Stimulated activated naive CD4-positive, alpha-beta T cell (primary cell): ENCODE data around the gene MXRA8.
A peak's percentile ranks its signal among the peaks of the same experiment; 100 is the strongest.
"Not testable (repeated sequence)": the region's sequence is repeated elsewhere in the genome, so short reads cannot be mapped to it uniquely, and the experiment has no call there.

Experiments used
- DNase-seq, 6 experiments: peaks; one replicate each; lab custom pipeline; 2025; lab: John Stamatoyannopoulos, UW

MXRA8 gene

DNA sequence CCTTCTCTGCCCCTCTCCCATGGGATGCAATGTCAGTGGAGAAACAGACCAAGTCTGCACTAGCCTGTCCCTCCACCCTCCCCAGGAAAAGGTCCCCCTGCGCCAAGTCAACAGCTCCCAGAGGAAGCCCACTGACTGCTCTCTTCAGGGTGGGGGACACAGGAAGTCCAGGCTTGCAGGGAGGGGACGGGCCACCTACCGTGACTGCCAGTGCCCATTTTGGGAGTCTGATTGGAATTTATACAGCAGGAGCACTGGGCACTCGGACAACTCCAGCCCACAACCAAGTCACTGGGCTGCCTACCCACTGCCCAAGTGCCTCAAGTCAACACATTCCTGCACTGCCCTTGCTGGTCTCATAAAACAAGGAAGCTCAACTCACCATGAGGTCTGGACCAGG is 34.7 kb upstream of the MXRA8 start:
- no peak for DNase-seq

- DNase-seq = no peak
Measured at GRCh38 chr1:1391225-1391624, 32.9 kb upstream of the MXRA8 start.

- no peak for DNase-seq
Measured at GRCh38 chr1:1390675-1391074, 32.3 kb upstream of the MXRA8 start.

DNA sequence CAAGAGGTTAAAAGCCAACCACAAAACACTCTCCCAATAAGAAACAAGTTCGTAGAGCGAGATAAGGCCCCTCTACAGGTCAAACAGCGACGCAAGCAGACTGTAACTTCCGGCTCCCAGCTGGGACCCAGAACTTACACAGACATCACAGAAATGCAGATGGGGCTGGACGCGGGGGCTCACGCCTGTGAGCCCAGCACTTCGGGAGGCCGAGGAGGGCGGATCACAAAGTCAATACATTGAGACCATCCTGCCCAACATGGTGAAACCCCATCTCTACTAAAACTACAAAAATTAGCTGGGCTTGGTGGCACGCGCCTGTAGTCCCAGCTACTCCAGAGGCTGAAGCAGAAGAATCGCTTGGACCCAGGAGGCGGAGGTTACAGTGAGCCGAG is 29.7 kb upstream of the MXRA8 start:
- no peak for DNase-seq

DNA sequence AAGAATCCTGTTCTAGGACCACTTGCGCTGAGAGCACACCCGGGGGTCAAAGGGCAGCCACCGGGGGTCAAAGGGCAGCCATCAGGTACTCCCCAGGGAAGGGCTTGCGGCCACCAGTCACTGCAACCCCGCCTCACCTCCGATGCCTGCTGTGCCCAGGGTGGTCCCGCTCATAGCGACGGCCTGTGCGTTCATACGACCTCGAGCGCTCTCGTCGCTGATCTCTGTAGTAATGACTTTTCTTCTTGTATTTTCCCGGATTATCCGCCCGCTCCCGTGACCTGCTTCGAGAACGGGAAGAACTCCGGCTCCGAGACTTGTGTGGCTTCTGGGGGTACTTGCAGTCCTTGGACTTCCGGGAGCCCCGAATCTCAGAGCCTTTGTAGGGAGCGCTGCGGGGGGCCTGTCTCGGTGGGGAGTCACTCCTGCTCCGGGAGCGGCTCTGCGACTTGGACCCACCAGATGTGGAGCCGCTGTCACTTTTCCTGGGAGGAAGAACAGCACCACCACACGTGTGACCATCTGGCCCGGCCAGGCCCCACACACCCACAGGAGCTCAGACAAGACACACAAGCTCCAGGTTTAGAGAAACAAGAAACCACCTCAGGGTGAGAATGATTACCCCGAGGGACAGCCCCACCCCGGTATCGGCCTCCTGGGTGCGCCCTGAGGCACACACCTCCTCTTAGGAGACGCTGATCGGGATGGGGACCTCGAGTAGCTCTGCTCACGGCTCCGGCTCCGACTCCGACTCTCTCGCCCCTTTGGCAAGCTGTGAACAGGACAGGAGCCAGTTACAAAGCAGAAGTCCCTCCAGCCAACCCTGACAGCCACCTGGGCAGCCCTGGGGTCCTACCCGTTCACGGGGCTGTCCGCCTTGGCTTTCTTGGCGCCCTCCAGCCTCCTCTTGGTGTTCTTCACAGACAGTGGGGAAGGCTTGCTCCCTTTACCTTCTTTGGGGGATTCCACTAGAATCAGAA is 29.0 kb upstream of the MXRA8 start:
- no peak for DNase-seq

- DNase-seq = no peak
Measured at GRCh38 chr1:1385931-1386330, 27.6 kb upstream of the MXRA8 start.

GRCh38 chr1:1385339-1385738 is 27.0 kb upstream of the MXRA8 start:
- DNase-seq = not testable (repeated sequence)

- DNase-seq = no peak
Measured at GRCh38 chr1:1381294-1381693, 22.9 kb upstream of the MXRA8 start.

DNA sequence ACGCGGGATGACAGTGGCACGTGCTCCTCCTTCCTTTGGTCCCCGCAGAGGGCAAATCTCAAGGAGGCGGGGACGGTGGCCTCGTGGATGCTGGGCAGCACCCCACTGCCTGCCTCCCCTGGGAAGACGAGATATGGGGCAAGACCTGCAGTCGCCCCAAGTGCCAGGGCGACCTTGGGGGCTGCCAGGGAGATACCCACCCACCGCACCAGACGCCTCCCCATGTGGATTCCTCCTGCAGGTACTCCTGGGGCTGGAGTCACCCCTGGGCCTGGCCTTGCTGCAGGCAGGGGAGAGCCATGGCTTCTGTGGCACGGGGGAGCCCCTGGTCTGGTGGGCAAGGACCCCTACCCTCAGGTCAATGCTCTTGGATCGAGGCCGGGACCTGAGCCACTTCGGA is 22.5 kb upstream of the MXRA8 start:
- DNase-seq = no peak

- no peak for DNase-seq
Measured at GRCh38 chr1:1377540-1378205, 19.3 kb upstream of the MXRA8 start.

- DNase-seq = no peak
Measured at GRCh38 chr1:1376551-1377226, 18.3 kb upstream of the MXRA8 start.

DNA sequence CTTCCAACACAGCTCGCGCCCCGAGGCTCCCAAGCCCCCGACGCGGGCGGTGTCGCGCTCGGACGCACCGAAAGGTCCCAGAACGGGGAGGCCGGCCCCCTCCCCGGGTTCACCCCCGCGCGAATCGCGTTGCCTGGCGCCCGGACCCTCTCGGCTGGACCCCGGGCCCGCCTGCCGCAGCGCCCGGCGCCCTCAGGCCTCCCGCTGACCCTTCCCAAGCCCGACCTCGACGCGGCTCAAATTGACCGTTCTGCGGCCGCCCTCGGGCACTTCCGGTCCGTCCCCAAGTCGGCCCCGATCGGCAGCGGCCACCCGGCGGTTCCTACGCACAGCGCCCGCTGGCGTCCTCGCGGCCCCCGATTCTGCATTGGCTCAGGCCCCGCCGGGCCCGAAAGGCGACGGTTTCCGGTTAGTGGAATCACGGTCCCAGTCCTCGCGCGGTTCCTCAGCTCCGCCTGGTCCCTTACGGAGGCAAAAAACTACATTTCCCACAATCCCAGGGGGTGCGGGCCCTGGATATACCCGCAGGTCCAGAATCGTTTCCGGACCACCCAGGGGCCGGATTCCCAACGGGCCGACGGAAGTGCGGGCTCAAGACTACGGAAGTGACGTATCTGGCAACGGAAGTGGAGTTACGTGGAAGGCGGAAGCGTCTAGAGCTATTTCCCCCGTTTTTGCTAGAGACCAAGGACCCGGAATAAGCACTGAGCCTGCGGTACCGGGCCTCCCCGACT is 16.7 kb upstream of the MXRA8 start, which contains the start of gene AURKAIP1:
TSS of gene AURKAIP1 (minus strand) at position 279 of the 734 bp plus-strand sequence. CDS start 451 bp downstream, outside the sequence.
- DNase-seq = peak; percentile 86 to 96 (median 95)

- DNase-seq = no peak
Measured at GRCh38 chr1:1374589-1374928, 16.2 kb upstream of the MXRA8 start.

DNA sequence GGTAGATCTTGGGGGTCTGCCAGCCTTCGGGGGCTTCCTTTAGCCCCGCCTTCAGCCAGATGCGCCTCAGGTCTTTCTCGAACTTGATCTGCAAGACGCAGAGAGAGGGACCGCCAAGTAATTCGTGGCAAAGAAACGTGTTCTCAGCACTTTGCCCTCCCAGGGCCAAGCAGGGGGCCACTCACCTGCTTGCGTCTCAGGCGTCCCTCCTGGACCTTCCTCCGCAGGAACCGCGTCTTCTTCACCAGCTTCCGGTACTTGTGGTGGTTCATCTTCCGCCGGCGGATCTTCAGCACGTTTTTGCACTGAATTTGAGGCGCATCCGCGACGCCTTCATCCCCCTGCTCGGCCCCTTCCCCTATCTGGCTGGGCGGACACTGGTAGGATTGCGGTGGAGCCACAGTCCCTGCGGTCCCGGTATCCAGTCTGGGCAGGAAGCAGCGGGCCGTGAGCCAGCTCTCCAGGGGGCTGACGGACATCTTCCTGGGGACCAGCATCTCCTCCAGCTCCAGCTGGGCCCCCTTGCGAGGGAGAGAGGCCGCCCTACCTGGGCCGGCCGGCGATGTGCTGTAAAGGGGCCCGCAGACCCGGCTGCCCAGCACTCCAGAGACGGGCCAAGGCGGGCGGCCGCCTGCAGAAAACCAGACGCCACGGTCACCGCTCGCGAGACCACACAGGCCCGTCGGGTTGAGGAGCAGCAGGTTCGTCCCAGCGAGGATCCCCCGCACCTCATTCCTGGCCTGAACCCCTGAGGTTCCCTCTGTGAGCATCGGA is 15.6 kb upstream of the MXRA8 start:
- DNase-seq = peak in 1 of 6 experiments; percentile 34

DNA sequence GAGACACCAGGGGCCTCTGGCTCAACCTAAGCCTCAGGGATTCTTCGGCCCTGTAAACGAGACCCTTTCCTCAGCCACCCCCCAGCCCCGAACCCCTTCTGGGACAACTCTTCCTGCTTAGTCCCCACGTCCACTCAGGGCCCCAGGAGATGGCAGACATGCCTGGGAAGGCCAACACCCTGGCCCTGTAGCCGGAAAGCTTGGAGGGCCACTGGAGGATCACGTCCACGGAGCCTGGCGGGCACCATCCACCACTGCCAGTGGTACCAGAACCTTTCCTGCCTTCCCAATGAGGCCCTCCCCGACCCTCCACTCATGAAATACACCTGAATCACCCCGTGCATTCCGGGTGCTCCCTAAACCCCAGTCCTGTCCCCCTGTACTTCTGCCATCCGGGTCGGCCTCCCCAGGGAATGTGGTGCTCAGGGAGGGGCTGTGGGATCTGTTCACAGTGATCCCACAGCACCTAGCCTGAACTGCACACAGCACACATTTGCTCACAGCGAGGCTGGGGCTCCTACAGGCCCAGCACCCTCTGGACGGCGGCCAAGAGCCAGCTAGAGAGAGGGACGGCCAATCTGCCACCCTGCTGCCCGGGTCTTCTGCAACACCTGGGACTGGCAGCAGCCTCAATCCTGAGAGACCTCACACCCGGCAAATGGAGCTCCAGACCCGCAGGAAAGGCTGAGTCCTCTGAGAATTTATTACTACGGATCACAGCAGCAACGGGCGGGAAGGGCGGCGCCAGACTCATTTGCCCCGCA is 14.9 kb upstream of the MXRA8 start:
- DNase-seq = no peak

GRCh38 chr1:1371746-1372711 is 13.7 kb upstream of the MXRA8 start:
- DNase-seq = peak; percentile 37 to 83 (median 72)

- peak; percentile 66 to 85 (median 72) for DNase-seq
Measured at GRCh38 chr1:1371364-1371745, 13.0 kb upstream of the MXRA8 start.

DNA sequence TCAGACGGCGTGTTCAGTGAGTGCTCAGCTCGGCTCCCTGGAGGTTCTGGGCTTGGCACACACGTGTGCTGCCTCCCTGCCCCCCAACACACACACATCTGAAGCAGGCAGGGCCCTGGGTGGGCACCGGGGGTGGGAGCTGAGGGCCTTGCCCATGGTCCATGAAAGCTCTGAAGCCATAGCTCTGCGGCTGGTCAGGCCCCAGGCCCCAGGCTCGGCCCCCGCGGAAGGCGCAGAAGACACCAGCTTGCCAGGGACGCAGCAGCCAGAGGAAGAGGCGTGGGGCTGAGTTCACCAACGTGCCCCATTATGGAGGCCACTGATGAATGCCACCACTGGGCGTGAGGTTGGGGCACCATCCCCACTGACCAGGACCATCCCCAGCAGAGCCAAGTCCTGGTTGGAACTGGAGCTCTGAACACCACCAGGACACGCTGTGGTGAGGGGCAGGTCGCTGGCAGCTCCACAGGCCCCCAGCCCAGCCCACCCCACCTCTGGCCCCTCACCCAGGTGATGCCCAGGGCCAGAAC is 12.5 kb upstream of the MXRA8 start:
- peak in 1 of 6 experiments; percentile 49 for DNase-seq

- DNase-seq = not testable (repeated sequence)
Measured at GRCh38 chr1:1370094-1370493, 11.7 kb upstream of the MXRA8 start.
